Tibial nerve (tissue), 3 donors: ENCODE measurements around the gene PITPNM1.

ENCODE experiments used
- EP300 ChIP-seq, 2 donors: sonication (generic); formaldehyde crosslinking; IDR thresholded peaks; one replicate each; pipeline ENCODE4 v1.6.1; 2017; ENCODE audit warnings: antibody characterized with exemption in 2 of 2, mild to moderate bottlenecking in 1 of 2
- POLR2A ChIP-seq, 2 donors: fragments of 450-650 bp; IDR thresholded peaks; one replicate each; pipeline ENCODE4 v1.6.1; 2017; ENCODE audit warnings: antibody characterized with exemption in 2 of 2, mild to moderate bottlenecking in 2 of 2, moderate library complexity in 2 of 2

- TF ChIP-seq EP300 (IDR thresholded peaks at IDR 0.05) (no peak), POLR2A (IDR thresholded peaks at IDR 0.05) (no peak)
Measured at GRCh38 chr11:67442504-67443404, 62.4 kb downstream of the PITPNM1 start.
